OCI-LY3 (cell line): ENCODE results near the gene SMURF2.

ENCODE experiments used
- H2AFZ ChIP-seq: fragments of 200-600, 300-600 bp; shearing (Covaris generic); 2 replicates; pipeline ENCODE4 v1.6.0; 2014; ENCODE audit warnings: antibody characterized with exemption, low read depth, low read length
- H3K27ac ChIP-seq: fragments of 200-600, 300-600 bp; sonication (generic); 2 replicates; pipeline ENCODE4 v1.5.1; 2014; ENCODE audit warnings: mild to moderate bottlenecking, low read length, moderate library complexity, mixed read lengths
- H3K27me3 ChIP-seq: fragments of 200-600, 300-600 bp; sonication (generic); 2 replicates; pipeline ENCODE4 v1.6.1; 2014; ENCODE audit warnings: low read depth, low read length, mixed read lengths
- H3K36me3 ChIP-seq: fragments of 200-600, 300-600 bp; sonication (generic); replicated peaks from 2 replicates; pipeline ENCODE3; 2014; ENCODE audit warnings: low read depth, low read length, mixed read lengths
- H3K4me1 ChIP-seq: fragments of 300-600, 200-600 bp; sonication (generic); 2 replicates; pipeline ENCODE4 v1.6.1; 2014; ENCODE audit warnings: low read length, mixed read lengths
- H3K4me2 ChIP-seq: fragments of 200-600, 300-600 bp; sonication (generic); 2 replicates; pipeline ENCODE4 v1.6.1; 2014; ENCODE audit warnings: low read length, mixed read lengths
- H3K4me3 ChIP-seq: fragments of 300-600, 200-600 bp; sonication (generic); 2 replicates; pipeline ENCODE4 v1.5.1; 2014; ENCODE audit warnings: antibody characterized with exemption, mild to moderate bottlenecking, low read length, moderate library complexity
- H3K79me2 ChIP-seq: fragments of 300-600, 200-600 bp; shearing (Covaris generic); 2 replicates; pipeline ENCODE4 v1.6.1; 2014; ENCODE audit warnings: mild to moderate bottlenecking, low read length, mixed read lengths
- H3K9ac ChIP-seq: fragments of 300-600, 200-600 bp; shearing (Covaris generic); 2 replicates; pipeline ENCODE4 v1.6.0; 2014; ENCODE audit warnings: mild to moderate bottlenecking, low read length, moderate library complexity
- H3K9me3 ChIP-seq: fragments of 200-600, 300-600 bp; shearing (Covaris generic); 2 replicates; pipeline ENCODE4 v1.6.1; 2014; ENCODE audit warnings: low read length, mixed read lengths; ENCODE audit not compliant: insufficient read depth
- H4K20me1 ChIP-seq: fragments of 200-600, 300-600 bp; sonication (generic); 2 replicates; pipeline ENCODE4 v1.6.1; 2016; ENCODE audit warnings: low read length, mixed read lengths; ENCODE audit not compliant: insufficient read depth
- EZH2phosphoT487 ChIP-seq: fragments of 200-600 bp; shearing (Covaris generic); IDR thresholded peaks from 2 replicates; pipeline ENCODE4 v1.6.1; 2018; ENCODE audit warnings: antibody characterized with exemption, mixed run types, low read depth
- TF ChIP-seq, protein P1 (sequence below): fragments of 200-600, 300-600 bp; sonication (generic); IDR thresholded peaks from 2 replicates; pipeline ENCODE4 v1.5.1; 2014; ENCODE audit warnings: antibody characterized with exemption, low read length, low read depth

The SMURF2 gene

DNA sequence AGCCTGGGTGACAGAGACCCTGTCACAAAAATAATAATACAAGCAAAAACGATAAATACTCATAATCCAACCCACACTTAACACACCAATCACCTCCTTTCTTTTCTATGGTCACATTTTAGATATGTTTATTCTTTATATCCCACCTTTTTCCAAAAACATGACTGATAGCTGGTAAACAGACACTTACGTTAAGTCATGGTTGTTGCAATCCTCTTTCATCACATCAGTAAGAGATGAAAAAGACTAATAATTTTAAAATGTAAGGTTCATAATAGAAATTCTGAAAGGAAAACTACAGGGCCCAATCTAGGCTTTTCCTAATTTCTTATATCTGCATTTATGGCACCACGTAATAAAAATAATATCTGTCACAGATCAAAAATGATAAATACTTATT, 10.2 kb downstream of the SMURF2 start:
- no peak overlapping the region for H3K27ac ChIP-seq
- H3K36me3 ChIP-seq: no peaks in the 10 kb centered on the region
- TF ChIP-seq EZH2phosphoT487: no peak
- TF ChIP-seq, protein P1, sequence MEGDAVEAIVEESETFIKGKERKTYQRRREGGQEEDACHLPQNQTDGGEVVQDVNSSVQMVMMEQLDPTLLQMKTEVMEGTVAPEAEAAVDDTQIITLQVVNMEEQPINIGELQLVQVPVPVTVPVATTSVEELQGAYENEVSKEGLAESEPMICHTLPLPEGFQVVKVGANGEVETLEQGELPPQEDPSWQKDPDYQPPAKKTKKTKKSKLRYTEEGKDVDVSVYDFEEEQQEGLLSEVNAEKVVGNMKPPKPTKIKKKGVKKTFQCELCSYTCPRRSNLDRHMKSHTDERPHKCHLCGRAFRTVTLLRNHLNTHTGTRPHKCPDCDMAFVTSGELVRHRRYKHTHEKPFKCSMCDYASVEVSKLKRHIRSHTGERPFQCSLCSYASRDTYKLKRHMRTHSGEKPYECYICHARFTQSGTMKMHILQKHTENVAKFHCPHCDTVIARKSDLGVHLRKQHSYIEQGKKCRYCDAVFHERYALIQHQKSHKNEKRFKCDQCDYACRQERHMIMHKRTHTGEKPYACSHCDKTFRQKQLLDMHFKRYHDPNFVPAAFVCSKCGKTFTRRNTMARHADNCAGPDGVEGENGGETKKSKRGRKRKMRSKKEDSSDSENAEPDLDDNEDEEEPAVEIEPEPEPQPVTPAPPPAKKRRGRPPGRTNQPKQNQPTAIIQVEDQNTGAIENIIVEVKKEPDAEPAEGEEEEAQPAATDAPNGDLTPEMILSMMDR: no peak
- H3K4me1 ChIP-seq: peaks cover 4% of the 10 kb centered on the region; the same call in 1 of the 2 replicates
- no peak overlapping the region for H3K9ac ChIP-seq
- no peaks in the 10 kb centered on the region for H3K9me3 ChIP-seq
- H3K79me2 ChIP-seq: peaks cover 59% of the 10 kb centered on the region
- H2AFZ ChIP-seq: no peak overlapping the region
- H3K4me2 ChIP-seq: no peak overlapping the region
- no peaks in the 10 kb centered on the region for H3K27me3 ChIP-seq
- H4K20me1 ChIP-seq: peaks cover 18% of the 10 kb centered on the region
- no peak overlapping the region for H3K4me3 ChIP-seq

DNA sequence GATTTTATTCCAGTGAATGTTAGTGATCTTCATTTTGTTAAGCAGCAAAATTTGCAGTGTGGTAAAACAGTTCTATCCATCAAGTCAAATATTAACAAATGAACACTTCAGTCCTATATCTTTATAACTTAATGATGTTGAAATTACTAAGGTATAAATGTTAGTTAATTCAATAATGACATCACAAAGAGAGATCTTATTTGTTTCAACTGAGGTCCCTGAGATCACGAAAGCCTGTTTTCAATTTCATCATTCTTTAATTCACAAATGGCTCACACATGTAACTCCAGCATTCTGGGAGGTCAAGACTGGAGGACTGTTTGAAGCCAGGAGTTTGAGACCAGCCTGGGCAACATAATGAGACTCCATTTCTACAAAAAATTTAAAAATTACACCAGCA, 13.9 kb downstream of the SMURF2 start:
- no peaks in the 10 kb centered on the region for H3K9me3 ChIP-seq
- H3K27ac ChIP-seq: no peak overlapping the region
- peaks cover 35% of the 10 kb centered on the region for H3K79me2 ChIP-seq
- peaks cover 8% of the 10 kb centered on the region for H4K20me1 ChIP-seq
- no peak overlapping the region for H2AFZ ChIP-seq
- no peaks in the 10 kb centered on the region for H3K27me3 ChIP-seq
- peaks cover 4% of the 10 kb centered on the region; the same call in 1 of the 2 replicates for H3K4me1 ChIP-seq
- H3K4me2 ChIP-seq: no peak overlapping the region
- no peak overlapping the region for H3K4me3 ChIP-seq
- TF ChIP-seq, protein P1: no peak
- no peak for TF ChIP-seq EZH2phosphoT487
- no peaks in the 10 kb centered on the region for H3K36me3 ChIP-seq
- no peak overlapping the region for H3K9ac ChIP-seq

DNA sequence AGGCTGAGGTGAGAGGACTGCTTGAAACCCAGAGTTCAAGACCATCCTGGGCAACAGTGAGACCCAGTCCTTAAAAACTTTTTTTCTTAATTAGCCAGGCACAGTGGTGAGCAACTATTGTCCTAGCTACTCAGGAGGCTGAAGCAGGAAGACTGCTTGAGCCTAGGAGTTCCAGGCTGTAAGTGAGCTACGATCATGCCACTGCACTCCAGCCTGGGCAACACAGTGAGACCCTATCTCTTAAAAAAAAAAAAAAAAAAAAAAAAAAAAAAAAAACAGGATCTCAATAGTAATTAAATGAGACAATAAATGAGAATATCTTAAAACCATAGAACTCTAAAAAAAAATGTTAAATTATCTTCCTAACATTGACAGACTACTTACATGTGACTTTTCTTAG, 14.3 kb downstream of the SMURF2 start:
- no peaks in the 10 kb centered on the region for H3K36me3 ChIP-seq
- no peak for TF ChIP-seq EZH2phosphoT487
- TF ChIP-seq, protein P1: no peak
- peaks cover 4% of the 10 kb centered on the region; the same call in 1 of the 2 replicates for H3K4me1 ChIP-seq
- peaks cover 8% of the 10 kb centered on the region for H4K20me1 ChIP-seq
- H3K4me3 ChIP-seq: no peak overlapping the region
- peaks cover 31% of the 10 kb centered on the region for H3K79me2 ChIP-seq
- H3K4me2 ChIP-seq: no peak overlapping the region
- no peaks in the 10 kb centered on the region for H3K27me3 ChIP-seq
- H2AFZ ChIP-seq: no peak overlapping the region
- H3K27ac ChIP-seq: no peak overlapping the region
- H3K9ac ChIP-seq: no peak overlapping the region
- no peaks in the 10 kb centered on the region for H3K9me3 ChIP-seq

DNA sequence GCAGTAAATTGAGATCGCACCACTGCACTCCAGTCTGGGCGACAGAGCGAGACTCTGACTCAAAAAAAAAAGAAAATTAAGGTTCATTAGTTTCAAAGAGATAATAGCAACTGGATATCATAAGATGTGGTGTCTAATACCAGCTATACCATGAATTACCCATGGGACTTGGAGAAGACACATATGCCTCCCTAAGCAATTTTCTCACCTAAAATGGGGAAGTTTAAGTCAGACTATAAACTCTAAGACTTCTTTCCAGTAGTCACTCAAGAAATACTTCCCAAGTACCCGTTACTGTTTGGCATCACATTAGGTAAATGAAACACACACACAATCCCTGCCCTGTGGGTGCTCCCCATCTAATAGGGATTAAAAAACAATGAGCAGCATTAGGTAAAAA, 22.6 kb downstream of the SMURF2 start:
- H4K20me1 ChIP-seq: peaks cover 4% of the 10 kb centered on the region; the same call in 1 of the 2 replicates

More for the DNA sequence above, 22.6 kb downstream of the SMURF2 start:
- Histone ChIP-seq H3K36me3 (no peaks in the 10 kb centered on the region), H2AFZ (no peak overlapping the region), H3K9me3 (no peaks in the 10 kb centered on the region), H3K4me3 (no peak overlapping the region), H3K4me1 (peaks cover 12% of the 10 kb centered on the region), H3K27me3 (no peaks in the 10 kb centered on the region), H3K79me2 (peaks cover 22% of the 10 kb centered on the region), H3K9ac (no peak overlapping the region), H3K4me2 (no peak overlapping the region), H3K27ac (no peak overlapping the region)
- no peak for TF ChIP-seq EZH2phosphoT487
